HEK293T (cell line): Measurements from ENCODE around the gene ATP9A.
"Not testable (repeated sequence)": the region's sequence is repeated elsewhere in the genome, so short reads cannot be mapped to it uniquely, and the experiment has no call there.

Experiments
- CTCF ChIA-PET: fragments of 350-600 bp; formaldehyde crosslinking; extraction: SDS; loops from one replicate; lab custom pipeline; 2021; ENCODE audit warnings: antibody characterized with exemption, inconsistent platforms; lab: Yijun Ruan, JAX
- POLR2A ChIA-PET: fragments of 350-600 bp; formaldehyde crosslinking; extraction: SDS; loops from one replicate; lab custom pipeline; 2020; ENCODE audit warnings: antibody characterized with exemption, inconsistent platforms; lab: Yijun Ruan, JAX
- DNase-seq: peaks from one replicate; pipeline ENCODE4 v3.0.0; 2012; ENCODE audit warnings: mixed read lengths; ENCODE audit errors: extremely low spot score
- ARNT ChIP-seq: fragments of 450-650 bp; IDR thresholded peaks from 2 replicates; pipeline ENCODE4 v1.6.1; 2017; ENCODE audit warnings: mild to moderate bottlenecking
- BHLHE40 ChIP-seq: fragments of 450-650 bp; IDR thresholded peaks from 2 replicates; pipeline ENCODE4 v1.6.1; 2016; ENCODE audit warnings: mild to moderate bottlenecking, moderate library complexity, borderline replicate concordance
- CTBP1 ChIP-seq: fragments of 450-650 bp; IDR thresholded peaks from 2 replicates; pipeline ENCODE4 v1.6.1; 2016; ENCODE audit warnings: borderline replicate concordance
- ELF4 ChIP-seq: fragments of 450-650 bp; IDR thresholded peaks from 2 replicates; pipeline ENCODE4 v1.6.1; 2017; ENCODE audit warnings: antibody characterized with exemption
- FOXA1 ChIP-seq: fragments of 450-650 bp; IDR thresholded peaks from 2 replicates; pipeline ENCODE4 v1.6.1; 2016; ENCODE audit warnings: mild to moderate bottlenecking
- FOXK2 ChIP-seq: fragments of 450-650 bp; IDR thresholded peaks from 2 replicates; pipeline ENCODE4 v1.6.1; 2016; ENCODE audit warnings: mild to moderate bottlenecking
- FOXM1 ChIP-seq: fragments of 450-650 bp; IDR thresholded peaks from 2 replicates; pipeline ENCODE4 v1.6.1; 2017; ENCODE audit warnings: mild to moderate bottlenecking, borderline replicate concordance
- HDGF ChIP-seq: fragments of 450-650 bp; IDR thresholded peaks from 2 replicates; pipeline ENCODE4 v1.6.1; 2017; ENCODE audit warnings: antibody characterized with exemption, borderline replicate concordance
- L3MBTL2 ChIP-seq: fragments of 450-650 bp; conservative IDR thresholded peaks from 2 replicates; pipeline ENCODE4 v1.6.1; 2016; ENCODE audit warnings: mild to moderate bottlenecking
- LEF1 ChIP-seq: fragments of 450-650 bp; IDR thresholded peaks from 2 replicates; pipeline ENCODE4 v1.6.1; 2017; ENCODE audit warnings: mild to moderate bottlenecking, borderline replicate concordance
- NFRKB ChIP-seq: fragments of 450-650 bp; IDR thresholded peaks from 2 replicates; pipeline ENCODE4 v1.6.1; 2016; ENCODE audit warnings: mild to moderate bottlenecking, moderate library complexity
- PKNOX1 ChIP-seq: fragments of 450-650 bp; IDR thresholded peaks from 2 replicates; pipeline ENCODE4 v1.6.1; 2016
- SP1 ChIP-seq: fragments of 450-650 bp; IDR thresholded peaks from 2 replicates; pipeline ENCODE4 v1.6.1; 2017
- SUZ12 ChIP-seq: fragments of 450-650 bp; IDR thresholded peaks from 2 replicates; pipeline ENCODE4 v1.6.1; 2016; ENCODE audit warnings: mild to moderate bottlenecking
- TARDBP ChIP-seq: fragments of 450-650 bp; IDR thresholded peaks from 2 replicates; pipeline ENCODE4 v1.6.1; 2016
- ZNF384 ChIP-seq: fragments of 450-650 bp; IDR thresholded peaks from 2 replicates; pipeline ENCODE4 v1.6.1; 2016

ATP9A gene

GRCh38 chr20:51656726-51657260 lies 111.4 kb downstream of the ATP9A start:
- no peak for DNase-seq
- POLR2A ChIA-PET, result no interaction called here
- CTCF ChIA-PET, result no interaction called here

GRCh38 chr20:51656089-51656488 lies 112.1 kb downstream of the ATP9A start:
- POLR2A ChIA-PET, CTCF ChIA-PET, DNase-seq: not testable (repeated sequence)

More at GRCh38 chr20:51656726-51657260, 111.4 kb downstream of the ATP9A start:
- TF ChIP-seq FOXA1 (no peak), SP1 (no peak), TARDBP (no peak), ELF4 (no peak), ZNF384 (no peak)

- CTCF ChIA-PET, result no interaction called here
- TF ChIP-seq ELF4 (no peak), BHLHE40 (no peak), ZNF384 (no peak), SUZ12 (no peak), TARDBP (no peak), FOXK2 (no peak), FOXA1 (no peak), FOXM1 (no peak), HDGF (no peak), SP1 (no peak), NFRKB (no peak), PKNOX1 (no peak), ARNT (no peak), LEF1 (no peak), CTBP1 (no peak), L3MBTL2 (no peak)
- POLR2A ChIA-PET, result no interaction called here
- DNase-seq, result no peak
These were observed 113.7 kb downstream of the ATP9A start for GRCh38 chr20:51654495-51654894.

GRCh38 chr20:51654060-51654459 lies 114.1 kb downstream of the ATP9A start:
- no peak for DNase-seq
- ChIA-PET POLR2A (interaction anchor here (0.9 kb wide), 1 partner anchor 40 kb away, joined by 3 read pairs; no protein-coding TSS in a partner anchor), CTCF (no interaction called here)
- no peak for TF ChIP-seq BHLHE40

- DNase-seq, result no peak
- no peak for TF ChIP-seq ARNT
- TF ChIP-seq PKNOX1, result no peak
- no peak for TF ChIP-seq TARDBP
- no peak for TF ChIP-seq ELF4
- TF ChIP-seq HDGF, result no peak
- no peak for TF ChIP-seq SUZ12
- TF ChIP-seq FOXM1, result no peak
- TF ChIP-seq NFRKB, result no peak
- no peak for TF ChIP-seq CTBP1
- no peak for TF ChIP-seq LEF1
- TF ChIP-seq FOXK2, result no peak
- TF ChIP-seq L3MBTL2, result no peak
- no peak for TF ChIP-seq SP1
- TF ChIP-seq FOXA1, result no peak
- no peak for TF ChIP-seq BHLHE40
- no peak for TF ChIP-seq ZNF384
- ChIA-PET CTCF (no interaction called here), POLR2A (interaction anchor here (0.9 kb wide), 1 partner anchor 41 kb away, joined by 3 read pairs; no protein-coding TSS in a partner anchor)
These were observed 115.0 kb downstream of the ATP9A start for GRCh38 chr20:51653226-51653625.

GRCh38 chr20:51651921-51652549 lies 116.2 kb downstream of the ATP9A start:
- ChIA-PET CTCF (no interaction called here), POLR2A (no interaction called here)
- DNase-seq, result no peak
- no peak for TF ChIP-seq SP1
- TF ChIP-seq HDGF, result no peak
- no peak for TF ChIP-seq PKNOX1
- no peak for TF ChIP-seq FOXA1
- no peak for TF ChIP-seq SUZ12
- TF ChIP-seq ZNF384, result no peak
- TF ChIP-seq ARNT, result no peak
- no peak for TF ChIP-seq ELF4
- no peak for TF ChIP-seq CTBP1
- TF ChIP-seq TARDBP, result no peak
- TF ChIP-seq NFRKB, result no peak
- no peak for TF ChIP-seq LEF1
- no peak for TF ChIP-seq FOXM1
